HG03571 (cell line): Measurements from ENCODE around the gene TRIO.
"Not testable (repeated sequence)": the region's sequence is repeated elsewhere in the genome, so short reads cannot be mapped to it uniquely, and the experiment has no call there.

ENCODE experiments used
- ATAC-seq: cut with Tn5 transposase; IDR thresholded peaks from one replicate; pipeline ENCODE4 v1.9.1; 2021; ENCODE audit not compliant: unreplicated experiment

The TRIO gene

DNA sequence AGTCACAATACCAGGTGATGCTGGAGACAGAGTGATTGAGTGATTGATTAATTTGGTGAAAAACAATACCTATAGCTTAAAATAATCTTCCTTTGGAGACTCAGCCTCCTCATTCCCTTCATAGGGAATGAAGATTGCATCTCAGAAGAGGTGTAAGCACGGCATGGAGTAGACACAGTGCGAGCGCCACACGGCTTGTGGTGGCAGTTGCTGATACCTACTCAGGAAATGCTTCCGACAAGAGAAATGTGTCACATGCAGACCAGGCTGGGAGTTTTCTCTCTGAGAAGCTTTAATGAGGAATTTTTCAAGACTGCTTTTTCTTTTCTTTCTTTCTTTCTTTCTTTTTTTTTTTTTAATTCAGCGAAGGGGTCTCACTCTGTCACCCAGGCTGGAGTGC is 226.6 kb downstream of the TRIO start:
- ATAC-seq: no peak

DNA sequence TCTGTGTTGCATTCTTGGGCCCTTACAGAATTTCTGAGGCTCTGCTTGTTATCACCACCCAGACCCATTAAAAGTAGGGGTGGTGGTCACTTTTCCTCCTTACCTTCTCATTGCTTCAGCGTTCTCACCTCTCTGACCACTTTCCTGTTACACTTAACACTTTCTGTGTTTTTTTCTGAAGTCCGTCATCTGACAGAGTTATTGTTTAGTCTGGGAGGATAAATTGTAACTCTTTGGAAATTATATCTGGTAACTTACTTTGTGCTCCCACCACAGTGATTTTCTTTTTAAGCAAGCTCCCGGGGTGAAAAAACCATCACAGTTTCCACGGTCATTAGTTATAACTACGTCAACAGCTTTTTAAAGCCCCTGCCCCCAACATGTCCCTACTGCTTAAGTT is 227.2 kb downstream of the TRIO start:
- ATAC-seq: no peak

DNA sequence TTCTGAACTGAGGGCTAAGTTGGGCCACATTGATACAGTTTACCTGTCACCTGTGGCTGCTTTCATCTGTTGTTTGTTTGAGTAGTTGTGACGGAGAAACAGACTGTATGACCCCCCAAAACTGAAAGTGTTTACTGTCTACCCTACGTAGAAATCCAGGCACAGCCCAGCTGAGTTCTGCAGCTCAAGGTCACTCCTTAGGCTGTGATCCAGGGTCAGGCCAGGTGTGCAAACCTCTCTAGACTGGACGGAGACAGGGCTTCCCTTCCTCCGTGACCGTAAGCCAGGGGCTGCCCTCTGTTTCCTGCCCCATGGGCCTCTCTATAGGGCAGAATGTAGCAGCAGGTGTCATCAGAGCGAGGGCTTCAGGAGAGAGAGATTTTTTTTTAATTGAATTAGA is 230.5 kb downstream of the TRIO start:
- ATAC-seq: no peak

DNA sequence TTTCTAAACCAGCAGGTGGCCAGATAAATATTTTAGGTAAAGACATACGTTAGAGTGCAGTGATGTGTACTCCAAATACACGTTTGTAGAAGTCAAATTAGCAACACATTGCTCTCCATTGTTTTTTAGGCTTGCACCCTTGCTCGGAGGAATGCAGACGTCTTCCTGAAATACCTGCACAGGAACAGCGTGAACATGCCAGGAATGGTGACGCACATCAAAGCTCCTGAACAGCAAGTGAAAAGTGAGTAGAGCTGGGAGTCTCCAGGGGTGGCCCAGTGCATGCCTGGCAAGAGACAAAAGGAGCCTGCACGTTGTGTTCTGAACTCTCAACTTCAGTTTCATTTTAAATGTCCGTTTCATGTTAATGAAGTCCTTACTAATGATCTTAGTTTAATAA is 231.0 kb downstream of the TRIO start:
- ATAC-seq: no peak

DNA sequence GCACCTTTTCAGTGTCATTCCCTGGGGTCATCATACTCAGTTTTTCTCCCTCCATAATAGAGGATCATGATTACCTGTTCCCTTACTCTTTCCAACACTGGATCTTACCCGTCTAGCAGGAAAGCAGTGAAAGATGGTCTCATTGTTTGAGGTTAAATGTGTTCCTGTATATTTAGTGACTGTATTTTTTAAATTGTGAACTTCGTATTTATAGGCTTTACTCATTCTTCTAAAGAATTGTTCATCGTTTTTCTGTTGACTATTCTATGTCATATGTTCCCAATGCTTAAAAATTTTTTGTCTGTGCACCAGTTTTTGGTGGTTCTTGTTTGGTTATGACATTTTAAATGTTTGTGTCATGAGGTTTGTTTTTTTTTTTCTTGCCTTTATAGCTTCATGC is 233.6 kb downstream of the TRIO start:
- no peak for ATAC-seq

DNA sequence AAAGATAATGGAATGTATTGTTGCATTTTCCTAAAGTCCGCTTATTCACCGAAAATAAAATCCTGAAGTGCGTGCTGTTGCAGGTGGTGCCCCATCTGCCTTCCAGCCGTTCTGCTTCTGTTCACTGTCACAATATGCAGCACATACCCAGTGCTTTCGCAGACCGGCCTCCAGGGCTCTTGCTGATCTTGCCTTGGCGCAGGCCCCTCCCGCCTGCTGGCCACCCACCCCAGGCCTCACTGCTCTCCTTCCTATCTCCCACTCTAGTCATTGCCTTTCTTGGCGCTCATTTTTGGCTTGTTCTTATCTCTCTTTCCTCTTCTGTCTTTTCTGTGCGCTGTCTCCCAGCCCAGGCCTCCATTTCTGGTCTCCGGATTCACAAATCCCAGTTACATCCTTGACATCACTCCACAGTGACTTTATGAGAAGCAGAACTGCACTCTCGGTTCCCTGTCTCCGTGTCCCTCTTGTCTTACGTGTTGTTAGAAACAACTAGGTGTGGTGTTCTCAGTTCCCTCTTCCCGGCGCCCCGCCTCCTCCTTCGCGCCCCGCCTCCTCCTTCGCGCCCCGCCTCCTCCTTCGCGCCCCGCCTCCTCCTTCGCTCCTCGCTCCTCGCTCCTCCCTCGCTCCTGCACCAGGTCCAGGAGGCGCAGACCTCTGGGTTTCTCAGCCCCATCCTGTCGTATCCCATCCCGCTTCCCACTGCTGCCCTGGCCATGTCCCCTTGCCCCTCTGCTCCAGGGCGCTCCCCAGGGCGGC is 236.8 kb downstream of the TRIO start:
- ATAC-seq: no peak

DNA sequence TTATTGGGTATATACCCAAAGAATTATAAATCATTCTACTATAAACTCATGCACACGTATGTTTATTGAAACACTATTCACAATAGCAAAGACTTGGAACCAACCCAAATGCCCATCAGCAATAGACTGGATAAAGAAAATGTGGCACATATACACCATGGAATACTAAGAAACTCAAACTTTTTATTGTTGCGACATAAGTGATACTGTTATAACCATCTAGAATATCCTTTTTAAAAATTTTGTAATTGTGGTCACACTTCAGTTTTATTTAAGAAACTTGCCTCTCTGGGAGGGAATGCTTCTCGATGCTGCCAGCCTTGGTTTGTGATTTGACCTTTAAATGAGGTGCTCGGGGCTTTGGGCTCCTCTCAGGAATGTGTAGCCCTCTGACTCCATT is 237.6 kb downstream of the TRIO start:
- no peak for ATAC-seq

DNA sequence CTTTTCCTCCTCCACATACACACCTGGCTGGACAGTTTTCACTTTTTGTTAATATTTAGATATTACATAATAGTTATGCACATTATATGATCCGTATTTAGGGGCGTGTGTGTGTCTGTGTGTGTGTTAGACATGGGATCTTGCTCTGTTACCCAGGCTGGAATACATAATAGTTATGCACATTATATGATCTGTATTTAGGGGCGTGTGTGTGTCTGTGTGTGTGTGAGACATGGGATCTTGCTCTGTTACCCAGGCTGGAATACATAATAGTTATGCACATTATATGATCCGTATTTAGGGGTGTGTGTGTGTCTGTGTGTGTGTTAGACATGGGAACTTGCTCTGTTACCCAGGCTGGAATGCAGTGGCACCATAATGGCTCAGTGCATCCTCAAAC is 239.5 kb downstream of the TRIO start:
- no peak for ATAC-seq

DNA sequence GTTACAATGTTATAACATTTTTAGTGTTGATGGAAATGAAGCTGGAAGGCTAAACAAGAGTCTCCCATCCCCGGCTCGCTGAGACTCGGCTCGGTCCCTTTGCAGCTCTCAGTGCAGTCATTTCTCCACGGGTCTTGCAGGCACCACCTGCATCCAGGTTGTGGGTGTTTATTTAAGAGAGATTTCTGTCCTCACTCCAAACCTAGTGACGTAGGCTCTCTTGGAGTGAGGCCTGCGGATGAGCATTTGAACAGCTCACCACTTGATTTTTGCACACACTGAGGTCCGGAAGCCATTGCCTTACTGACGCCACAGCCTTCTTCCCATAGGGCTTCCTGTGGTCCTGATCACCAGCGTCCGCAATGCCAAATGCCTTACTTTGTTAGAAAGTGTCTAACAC is 240.8 kb downstream of the TRIO start:
- no peak for ATAC-seq

DNA sequence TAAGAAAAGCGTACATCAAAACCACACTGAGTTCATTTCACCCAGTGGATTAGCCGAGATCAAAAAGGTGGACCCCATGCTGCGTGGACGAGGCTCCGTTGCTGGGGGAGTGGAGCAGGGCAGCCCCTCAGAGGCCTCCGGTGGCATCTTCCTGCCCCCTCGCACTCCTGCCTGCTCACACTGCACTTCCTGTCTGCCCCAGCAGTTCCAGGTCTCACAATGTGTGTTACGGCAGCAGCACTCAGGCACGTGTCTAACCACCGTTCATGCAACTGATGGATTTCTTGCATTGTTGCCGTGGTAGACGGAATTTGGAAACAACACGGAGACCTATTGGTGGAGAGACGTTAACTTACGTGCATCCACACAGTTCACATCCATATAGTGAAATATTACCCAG is 241.9 kb downstream of the TRIO start:
- ATAC-seq: no peak

DNA sequence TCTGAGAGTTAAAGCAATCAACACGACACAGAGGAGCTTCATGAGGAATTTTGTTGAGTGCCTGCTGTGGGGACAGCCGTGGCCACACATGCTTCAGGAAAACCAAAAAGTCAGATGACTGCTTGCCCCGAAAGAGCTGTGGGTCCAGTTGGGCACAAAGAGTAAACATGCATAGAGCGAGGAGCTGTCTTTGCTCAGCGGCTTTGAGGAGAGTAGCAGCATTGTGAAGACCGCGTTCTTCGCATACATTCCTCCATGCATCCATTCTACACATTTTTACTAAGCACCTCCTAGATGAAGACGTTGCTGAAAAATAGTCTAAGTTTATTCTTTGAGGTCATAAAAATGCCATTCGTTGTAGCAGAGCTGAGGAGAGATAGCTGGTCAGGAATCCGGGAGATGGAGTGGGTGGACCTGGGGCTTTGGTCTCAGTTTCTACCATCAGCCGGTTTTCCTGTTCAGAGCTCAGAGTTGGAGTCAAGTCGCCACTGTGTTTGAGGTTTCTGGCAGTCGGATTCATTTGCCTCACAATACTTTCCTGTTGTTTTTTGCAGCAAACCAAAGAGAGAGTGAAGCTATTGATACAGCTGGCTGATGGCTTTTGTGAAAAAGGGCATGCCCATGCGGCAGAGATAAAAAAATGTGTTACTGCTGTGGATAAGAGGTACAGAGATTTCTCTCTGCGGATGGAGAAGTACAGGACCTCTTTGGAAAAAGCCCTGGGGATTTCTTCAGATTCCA is 243.9 kb downstream of the TRIO start:
- no peak for ATAC-seq

DNA sequence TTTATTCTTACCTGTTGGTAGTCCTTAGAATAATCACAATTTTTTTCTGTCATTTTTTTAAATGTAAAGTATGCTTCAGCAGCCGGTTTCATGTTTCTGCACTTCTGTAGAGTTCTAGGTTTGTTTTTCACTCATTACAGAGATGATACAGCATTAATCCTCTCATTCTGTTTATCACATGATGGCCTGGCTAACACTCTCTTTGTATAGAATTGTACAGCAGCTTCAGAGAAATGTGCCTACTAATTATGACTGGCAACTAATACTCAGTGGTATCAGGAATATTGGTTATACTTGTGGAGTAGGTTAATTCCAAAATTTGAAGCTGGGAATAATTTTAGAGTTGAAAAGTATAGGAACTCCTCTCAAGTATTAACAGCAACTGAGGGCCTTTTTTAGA is 245.6 kb downstream of the TRIO start:
- ATAC-seq: no peak

DNA sequence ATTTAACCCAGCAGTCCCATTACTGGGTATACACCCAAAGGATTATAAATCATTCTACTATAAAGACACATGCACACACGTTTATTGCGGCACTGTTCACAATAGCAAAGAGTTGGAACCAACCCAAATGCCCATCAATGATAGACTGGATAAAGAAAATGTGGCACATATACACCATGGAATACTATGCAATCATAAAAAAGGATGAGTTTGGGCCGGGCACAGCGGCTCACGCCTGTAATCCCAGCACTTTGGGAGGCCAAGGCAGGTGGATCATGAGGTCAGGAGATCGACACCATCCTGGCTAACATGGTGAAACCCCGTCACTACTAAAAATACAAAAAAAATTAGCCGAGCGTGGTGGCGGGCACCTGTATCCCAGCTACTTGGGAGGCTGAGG is 249.4 kb downstream of the TRIO start:
- ATAC-seq: not testable (repeated sequence)

DNA sequence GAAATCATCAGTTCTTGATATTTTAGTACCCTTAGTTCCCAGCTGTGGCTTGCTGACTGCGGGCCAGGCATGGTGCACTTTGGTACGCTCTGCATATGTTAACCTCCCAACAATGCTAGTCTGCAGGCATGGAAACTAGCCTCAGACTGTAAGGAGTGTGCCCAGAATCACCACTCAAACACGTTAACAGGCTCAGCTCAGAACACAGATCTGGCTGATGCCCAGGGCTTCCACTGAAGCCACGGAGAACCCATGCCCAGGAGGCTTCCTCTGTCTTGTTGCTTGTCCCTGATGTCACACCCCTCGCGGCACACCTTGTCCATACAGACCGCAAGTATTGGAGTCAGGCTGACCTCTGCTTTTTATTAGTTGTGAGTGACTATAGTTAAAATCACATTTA is 251.2 kb downstream of the TRIO start:
- ATAC-seq: no peak

DNA sequence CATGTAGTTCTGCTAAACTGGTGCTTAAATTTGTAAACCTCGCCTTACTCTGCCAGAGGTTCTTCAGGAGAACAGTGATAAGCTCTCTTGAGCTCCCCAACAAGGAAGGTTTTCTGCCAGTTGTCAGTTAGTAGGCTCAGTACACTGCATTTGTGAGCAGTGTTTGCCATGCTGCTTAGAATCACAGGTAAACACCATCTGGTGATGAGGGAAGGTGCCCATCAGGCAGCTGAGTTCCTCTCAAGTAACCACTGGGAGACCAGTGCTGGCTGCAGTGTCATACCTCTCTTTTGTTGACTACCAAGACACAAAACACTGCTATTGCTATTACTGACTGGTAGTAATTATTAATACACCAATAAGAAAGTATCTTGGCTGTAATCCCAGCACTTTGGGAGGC is 252.3 kb downstream of the TRIO start:
- ATAC-seq: no peak

DNA sequence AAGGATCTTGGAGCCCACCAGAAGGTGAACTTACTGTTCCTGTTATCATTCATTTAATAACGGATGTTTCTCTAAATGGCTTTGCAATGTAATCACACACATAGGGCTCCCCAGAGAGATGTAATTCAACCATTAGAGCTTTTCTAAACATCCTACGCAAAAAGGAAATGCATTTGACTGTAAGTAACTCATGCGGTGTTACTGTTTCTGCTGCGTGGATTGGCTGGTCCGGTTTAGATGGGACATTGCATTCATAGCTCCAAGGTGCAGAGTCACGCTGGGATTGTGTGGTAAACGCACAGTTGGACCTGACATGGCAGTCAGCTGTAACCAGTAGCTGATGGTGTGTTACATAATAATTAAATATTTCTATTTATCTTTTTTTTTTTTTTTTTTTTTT is 252.9 kb downstream of the TRIO start:
- ATAC-seq: no peak

DNA sequence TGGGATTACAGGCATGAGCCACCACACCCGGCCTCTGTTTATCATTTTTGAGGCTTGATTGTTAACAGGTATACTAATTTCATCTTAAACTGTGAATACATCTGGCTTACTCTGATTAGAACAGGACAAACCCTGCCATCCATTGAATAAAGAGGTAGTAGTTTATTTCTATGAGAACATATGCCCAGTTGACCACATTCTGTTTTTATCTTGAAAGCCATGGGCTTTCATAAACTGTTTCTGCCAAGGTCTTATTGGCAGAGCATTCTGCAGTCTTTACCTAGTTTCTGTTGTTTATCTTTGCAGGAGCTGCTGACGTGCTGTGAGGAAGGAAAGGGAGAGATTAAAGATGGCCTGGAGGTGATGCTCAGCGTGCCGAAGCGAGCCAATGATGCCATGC is 253.6 kb downstream of the TRIO start:
- ATAC-seq: no peak

DNA sequence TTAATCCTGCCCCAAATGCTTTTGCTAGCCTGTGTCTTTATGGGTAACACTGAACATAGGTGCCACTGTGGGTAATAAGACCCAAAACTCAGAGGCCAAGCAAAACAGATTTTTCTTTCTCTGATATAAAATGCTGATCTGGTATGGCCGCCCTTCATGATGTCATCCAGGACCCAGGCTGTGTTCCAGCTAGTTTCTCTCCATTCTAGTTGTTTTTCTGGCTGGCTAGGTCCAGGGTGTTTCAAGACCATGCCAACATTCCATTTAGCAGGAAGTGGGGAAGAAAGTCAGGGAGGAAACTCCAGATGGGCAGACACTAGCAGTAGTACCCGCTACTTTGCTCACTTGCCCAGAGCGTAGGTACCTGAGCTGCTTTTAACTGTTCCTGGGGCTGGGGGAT is 254.6 kb downstream of the TRIO start:
- no peak for ATAC-seq

DNA sequence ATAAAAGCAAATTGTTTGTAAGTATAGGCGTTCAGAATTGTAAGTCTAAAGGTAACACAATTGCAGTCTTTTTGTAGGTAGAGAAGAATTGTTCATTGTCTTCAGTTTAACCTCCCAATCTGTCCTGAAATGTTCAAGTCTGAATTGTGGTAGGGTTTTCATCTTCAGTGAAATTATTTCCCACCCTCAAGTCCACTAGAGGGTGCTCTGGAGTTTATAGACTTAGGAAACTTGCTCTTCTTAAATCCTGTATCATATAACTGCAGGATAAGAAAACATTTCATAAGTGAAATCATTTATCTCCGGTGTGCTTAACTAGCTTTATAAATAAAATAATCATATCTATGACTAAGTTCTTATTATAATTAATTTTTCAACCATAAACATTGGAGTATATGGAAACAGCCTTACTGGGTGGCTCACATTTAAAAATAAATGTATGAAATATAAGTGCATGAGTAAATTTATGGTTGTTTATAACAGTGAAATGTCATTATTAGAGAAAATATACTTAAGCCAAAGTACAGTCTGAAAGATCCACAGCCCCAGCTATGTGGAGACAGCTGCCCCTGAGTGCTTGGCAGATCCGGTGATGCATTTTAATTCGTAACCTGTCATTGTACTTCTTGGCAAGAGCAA is 256.0 kb downstream of the TRIO start:
- no peak for ATAC-seq

DNA sequence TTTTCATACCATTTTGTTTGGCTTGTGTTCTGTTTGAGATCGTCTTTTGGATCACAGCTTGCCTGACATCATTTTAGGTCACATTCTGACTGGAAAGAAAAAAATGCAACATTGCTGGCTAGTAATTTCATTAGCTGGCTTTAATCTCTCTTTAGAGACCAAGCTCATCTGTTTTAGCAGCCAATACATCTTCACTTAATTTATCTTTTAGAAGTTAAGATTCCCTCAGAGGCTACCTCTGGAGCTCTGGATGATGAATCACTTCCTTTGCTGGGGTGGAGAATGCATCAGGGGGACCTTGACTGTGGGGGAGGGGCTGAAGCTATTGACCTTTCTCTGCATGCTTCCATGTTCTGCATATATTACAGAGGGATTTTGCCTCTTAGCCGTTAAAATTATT is 256.9 kb downstream of the TRIO start:
- no peak for ATAC-seq

DNA sequence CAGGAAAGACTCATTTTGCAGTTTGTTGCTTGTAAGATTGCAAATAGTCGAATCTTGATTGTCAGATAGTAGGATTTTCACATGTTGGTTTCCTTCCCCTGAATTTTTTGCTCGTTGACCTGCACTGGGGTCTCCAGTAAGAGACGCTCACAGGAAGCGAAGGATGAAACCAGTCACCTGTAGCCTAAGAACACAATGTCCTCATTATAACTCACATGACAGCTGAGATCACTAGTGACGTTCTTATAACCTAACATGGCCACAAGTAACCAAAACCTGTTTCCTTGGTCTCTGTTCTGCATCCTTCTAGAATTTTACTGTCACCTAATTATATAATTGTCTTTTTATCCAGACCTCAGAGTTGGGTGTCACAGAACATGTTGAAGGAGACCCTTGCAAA is 257.5 kb downstream of the TRIO start:
- ATAC-seq: no peak

DNA sequence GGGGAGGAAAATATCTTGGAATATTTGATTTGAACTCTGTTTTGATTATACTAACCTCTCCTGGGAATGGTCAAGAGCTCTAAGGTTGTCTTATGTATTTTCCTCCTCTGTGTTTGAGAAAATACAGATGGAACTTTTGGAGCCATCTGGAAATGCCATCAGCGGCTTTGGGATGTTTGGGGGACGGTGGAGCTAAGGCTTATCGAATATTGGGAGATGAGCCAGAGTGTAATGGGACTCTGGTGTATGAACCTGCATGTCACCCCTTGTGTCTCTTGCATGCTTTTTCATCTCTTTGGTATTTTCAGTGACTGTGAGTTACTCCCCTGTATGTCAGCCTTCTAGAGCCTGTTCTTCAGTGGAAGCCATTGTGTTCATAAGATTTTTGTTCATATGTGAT is 258.5 kb downstream of the TRIO start:
- ATAC-seq: no peak
